HCT116 (cell line): ENCODE results near the gene FAM111A. TPM values are rescaled to one million over a fixed set of nuclear protein-coding genes. Genes with fewer than 3 reads are reported as not detected.

ENCODE experiments used
- ATAC-seq: fragments of 200-7000 bp; cut with Tn5 transposase; 2 replicates; pipeline ENCODE4 v1.9.1; 2020; ENCODE audit warnings: mild to moderate bottlenecking, moderate library complexity
- BruUV-seq: library from RNA; stranded (reverse); fragments of 400-500 nt; replicated peaks from 2 replicates; lab custom pipeline; 2021; lab: Mats Ljungman, UMichigan
- CTCF ChIA-PET: fragments of 300-600 bp; sonication (Branson Sonifier 250); formaldehyde crosslinking; loops from one replicate; lab custom pipeline; 2021; ENCODE audit warnings: antibody characterized with exemption; lab: Charles Lee
- POLR2A ChIA-PET: fragments of 300-600, 350-600 bp; sonication (Branson Sonifier 250); formaldehyde crosslinking; loops from one replicate; lab custom pipeline; 2021; ENCODE audit warnings: antibody characterized with exemption; lab: Charles Lee
- RAD21 ChIA-PET, 2 experiments: fragments of 300-600 bp; sonication (Branson Sonifier 250); formaldehyde crosslinking; loops; one replicate each; lab custom pipeline; 2023; ENCODE audit warnings: low total read pairs in 2 of 2; ENCODE audit not compliant: uncharacterized antibody in 2 of 2, unreplicated experiment in 2 of 2, low non-redundant PET in 1 of 2; lab: Charles Lee
- DNase-seq: peaks from one replicate; pipeline ENCODE4 v3.0.0-alpha.2; 2010; ENCODE audit warnings: low read depth, low spot score
- H2AFZ ChIP-seq: fragments of 200-600 bp; shearing (Covaris generic), sonication (generic); 2 replicates; pipeline ENCODE4 v1.6.1; 2017; ENCODE audit warnings: low read depth, mixed run types, mixed read lengths, antibody characterized with exemption, low read length; ENCODE audit not compliant: poor library complexity, severe bottlenecking
- H3K27ac ChIP-seq: 2 replicates; pipeline ENCODE4 v1.5.1; 2012; ENCODE audit warnings: low read depth, low read length
- H3K27me3 ChIP-seq: fragments of 200-600 bp; sonication (generic); 2 replicates; pipeline ENCODE4 v1.6.1; 2016; ENCODE audit warnings: mixed run types, low read length, mixed read lengths; ENCODE audit not compliant: insufficient read depth
- H3K36me3 ChIP-seq, 2 experiments: fragments of 200-500 bp in 1 of 2; fragments of 200-600 bp in 1 of 2; sonication (Bioruptor generic) in 1 of 2; sonication (generic) in 1 of 2; 2 replicates each; pipeline versions ENCODE4 v1.5.1 to v1.6.1; 2014 to 2016; ENCODE audit warnings: low read length in 2 of 2, inconsistent platforms in 1 of 2, mixed read lengths in 1 of 2, mixed run types in 1 of 2; ENCODE audit not compliant: insufficient read depth in 2 of 2, control insufficient read depth in 1 of 2
- H3K4me1 ChIP-seq, 2 experiments: fragments of 200-600 bp in 1 of 2; sonication (generic) in 1 of 2; 2 replicates each; pipeline versions ENCODE4 v1.5.1 to v1.6.1; 2012 to 2017; ENCODE audit warnings: low read length in 2 of 2, inconsistent platforms in 1 of 2, mild to moderate bottlenecking in 1 of 2, mixed read lengths in 1 of 2, mixed run types in 1 of 2, moderate library complexity in 1 of 2; ENCODE audit not compliant: insufficient read depth in 2 of 2, control insufficient read depth in 1 of 2
- H3K4me2 ChIP-seq: fragments of 200-600 bp; sonication (generic); 2 replicates; pipeline ENCODE4 v1.6.1; 2017; ENCODE audit warnings: mixed run types, low read length, mixed read lengths
- H3K4me3 ChIP-seq, 2 experiments: fragments of 200-600 bp in 1 of 2; sonication (generic) in 1 of 2; replicated peaks in 1 of 2; 2 replicates each; pipeline ENCODE4 v1.5.1; 2011 to 2016; ENCODE audit warnings: low read length in 2 of 2, control low read depth in 1 of 2, low read depth in 1 of 2, mild to moderate bottlenecking in 1 of 2, mixed read lengths in 1 of 2, mixed run types in 1 of 2
- H3K79me2 ChIP-seq: fragments of 200-600 bp; sonication (generic); 2 replicates; pipeline ENCODE4 v1.6.1; 2017; ENCODE audit warnings: mild to moderate bottlenecking, mixed run types, low read length, moderate library complexity, mixed read lengths; ENCODE audit not compliant: insufficient read depth
- H3K9ac ChIP-seq: fragments of 200-600 bp; sonication (generic); 2 replicates; pipeline ENCODE4 v1.6.1; 2016; ENCODE audit warnings: low read length, mixed read lengths
- H3K9me2 ChIP-seq: fragments of 200-600 bp; sonication (generic), shearing (Covaris generic); 2 replicates; pipeline ENCODE4 v1.6.1; 2017; ENCODE audit warnings: mixed run types, mild to moderate bottlenecking, moderate library complexity; ENCODE audit not compliant: insufficient read depth
- H3K9me3 ChIP-seq, 2 experiments: fragments of 200-500 bp in 1 of 2; fragments of 200-600 bp in 1 of 2; sonication (Bioruptor generic) in 1 of 2; sonication (generic) in 1 of 2; 2 replicates each; pipeline ENCODE4 v1.6.1; 2014 to 2017; ENCODE audit warnings: low read length in 2 of 2, mixed read lengths in 2 of 2, inconsistent platforms in 1 of 2, low read depth in 1 of 2, mild to moderate bottlenecking in 1 of 2, mixed run types in 1 of 2, moderate library complexity in 1 of 2; ENCODE audit not compliant: control insufficient read depth in 1 of 2, insufficient read depth in 1 of 2
- H4K20me1 ChIP-seq: fragments of 200-600 bp; sonication (generic), shearing (Covaris generic); 2 replicates; pipeline ENCODE4 v1.6.1; 2017; ENCODE audit warnings: mixed run types, mild to moderate bottlenecking, moderate library complexity; ENCODE audit not compliant: insufficient read depth
- CEBPB ChIP-seq: IDR thresholded peaks from 2 replicates; pipeline ENCODE4 v1.6.1; 2012; ENCODE audit warnings: low read depth
- ELF1 ChIP-seq: IDR thresholded peaks from 2 replicates; pipeline ENCODE4 v1.6.1; 2012; ENCODE audit warnings: low read depth, borderline replicate concordance
- EZH2phosphoT487 ChIP-seq: fragments of 200-600 bp; IDR thresholded peaks from 2 replicates; pipeline ENCODE4 v1.6.1; 2018; ENCODE audit warnings: antibody characterized with exemption, borderline replicate concordance
- SP1 ChIP-seq: IDR thresholded peaks from 2 replicates; pipeline ENCODE4 v1.6.1; 2012; ENCODE audit warnings: low read depth
- SRF ChIP-seq: IDR thresholded peaks from 2 replicates; pipeline ENCODE4 v1.6.1; 2012; ENCODE audit warnings: low read depth
- ZFX ChIP-seq: fragments of 450-650 bp; IDR thresholded peaks from 2 replicates; pipeline ENCODE4 v1.6.1; 2017
- intact Hi-C: fragments of 100-400 bp; cut with micrococcal nuclease; formaldehyde crosslinking; loops from 2 replicates; pipeline ENCODE4 v1.10.0; 2022
- total RNA-seq: library from RNA; stranded (reverse); gene quantifications from one replicate; pipeline ENCODE4 v1.2.1, GENCODE V29; 2021; ENCODE audit not compliant: unreplicated experiment

The FAM111A gene
- total RNA-seq, 1 experiment from 2014 or later: 30.3 TPM

- TF ChIP-seq CEBPB: no peak
- no peak for TF ChIP-seq ELF1
Observed at GRCh38 chr11:59193587-59194130, 51.0 kb downstream of the FAM111A start (continued).

GRCh38 chr11:59195586-59195985, 52.9 kb downstream of the FAM111A start:
- TF ChIP-seq EZH2phosphoT487: no peak
- TF ChIP-seq SP1: no peak
- no peak for TF ChIP-seq CEBPB
- TF ChIP-seq ELF1: no peak
- TF ChIP-seq ZFX: no peak
- no peak for TF ChIP-seq SRF
- TF ChIP-seq, all 23 proteins: peak for 0
- Histone ChIP-seq H3K79me2 (no peaks in the 10 kb centered on the region), H3K9ac (no peak overlapping the region), H3K27ac (no peak overlapping the region), H2AFZ (no peak overlapping the region), H3K4me2 (no peak overlapping the region), H3K9me3 (no peaks in the 10 kb centered on the region), H3K36me3 (0 out of 4 replicates have a peak, but pooled peaks cover 0 to 2% of the 10 kb centered on the region in 2 experiments), H4K20me1 (no peaks in the 10 kb centered on the region), H3K9me2 (no peaks in the 10 kb centered on the region), H3K4me1 (no peaks in the 10 kb centered on the region), H3K4me3 (no peak overlapping the region), H3K27me3 (no peaks in the 10 kb centered on the region)
- CTCF ChIA-PET: interaction anchor here (0.8 to 1.1 kb wide), 2 partner anchors 9 to 13 kb away, joined by 3 to 4 read pairs; no protein-coding TSS in a partner anchor
- POLR2A ChIA-PET: no interaction called here
- DNase-seq (no peak), ATAC-seq (no peak)
- RAD21 ChIA-PET: no interaction called here
- intact Hi-C loops: no loop called here
- BruUV-seq: no TSS peak

GRCh38 chr11:59196777-59197176, 54.1 kb downstream of the FAM111A start:
- H4K20me1 ChIP-seq: no peaks in the 10 kb centered on the region
- no peak overlapping the region for H3K27ac ChIP-seq
- no peaks in the 10 kb centered on the region for H3K27me3 ChIP-seq
- no peak overlapping the region for H3K4me3 ChIP-seq
- no peak for ATAC-seq
- H3K9me3 ChIP-seq: no peaks in the 10 kb centered on the region
- H3K9ac ChIP-seq: no peak overlapping the region
- TF ChIP-seq SRF: no peak
- CTCF ChIA-PET: no interaction called here
- H3K4me2 ChIP-seq: no peak overlapping the region
- H2AFZ ChIP-seq: no peak overlapping the region
- RAD21 ChIA-PET: no interaction called here
- DNase-seq: no peak
- no peaks in the 10 kb centered on the region for H3K4me1 ChIP-seq
- H3K36me3 ChIP-seq: 0 out of 4 replicates have a peak, but pooled peaks cover 3% of the 10 kb centered on the region in 2 experiments
- no peaks in the 10 kb centered on the region for H3K79me2 ChIP-seq
- no TSS peak for BruUV-seq
- H3K9me2 ChIP-seq: no peaks in the 10 kb centered on the region
- intact Hi-C loops: no loop called here
- POLR2A ChIA-PET: no interaction called here
